GM06990 (cell line): ENCODE results near the gene IQSEC1.

Source experiments
- DNase-seq: peaks from one replicate; pipeline ENCODE4 v3.0.0-alpha.2; 2011; ENCODE audit not compliant: insufficient read length; ENCODE audit errors: extremely low read depth
- H3K27me3 ChIP-seq: replicated peaks from 2 replicates; pipeline ENCODE4 v1.6.0; 2011; ENCODE audit warnings: low read length; ENCODE audit not compliant: control insufficient read depth, insufficient read depth
- H3K36me3 ChIP-seq: 2 replicates; pipeline ENCODE4 v1.5.1; 2011; ENCODE audit warnings: low read length; ENCODE audit not compliant: control insufficient read depth, insufficient read depth
- H3K4me3 ChIP-seq: replicated peaks from 2 replicates; pipeline ENCODE4 v1.5.1; 2011; ENCODE audit warnings: low read depth, mild to moderate bottlenecking, control low read depth, low read length
- TF ChIP-seq, protein P1 (sequence below): IDR thresholded peaks from 2 replicates; pipeline ENCODE4 v1.5.1; 2011; ENCODE audit warnings: low read length, control low read depth, mild to moderate bottlenecking, inconsistent platforms; ENCODE audit not compliant: insufficient read depth, poor library complexity, severe bottlenecking

IQSEC1 gene

DNA sequence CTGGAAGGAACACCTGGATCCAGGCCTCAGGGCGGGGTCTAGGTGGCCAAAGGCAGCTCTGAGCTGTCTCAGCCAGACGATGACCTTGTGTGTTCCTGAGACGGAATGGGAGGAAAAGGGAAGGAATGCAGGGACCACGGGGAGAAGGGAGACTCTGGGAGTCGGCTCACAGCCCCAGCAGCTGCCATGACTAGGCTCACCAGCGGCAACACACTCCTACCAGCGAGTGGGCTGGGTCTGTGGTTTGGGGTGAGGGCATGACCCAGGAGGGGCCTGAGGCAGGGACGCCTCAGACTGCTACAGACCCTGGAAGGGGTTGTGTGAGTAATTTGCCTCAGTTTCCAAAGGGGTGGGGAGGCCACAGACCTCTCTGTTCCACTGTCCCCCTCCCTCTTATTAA lies 19.8 kb downstream of the IQSEC1 start:
- Histone ChIP-seq H3K27me3 (no peaks in the 10 kb centered on the region), H3K36me3 (no peaks in the 10 kb centered on the region), H3K4me3 (no peak overlapping the region)
- no peak for DNase-seq
- TF ChIP-seq, protein P1, sequence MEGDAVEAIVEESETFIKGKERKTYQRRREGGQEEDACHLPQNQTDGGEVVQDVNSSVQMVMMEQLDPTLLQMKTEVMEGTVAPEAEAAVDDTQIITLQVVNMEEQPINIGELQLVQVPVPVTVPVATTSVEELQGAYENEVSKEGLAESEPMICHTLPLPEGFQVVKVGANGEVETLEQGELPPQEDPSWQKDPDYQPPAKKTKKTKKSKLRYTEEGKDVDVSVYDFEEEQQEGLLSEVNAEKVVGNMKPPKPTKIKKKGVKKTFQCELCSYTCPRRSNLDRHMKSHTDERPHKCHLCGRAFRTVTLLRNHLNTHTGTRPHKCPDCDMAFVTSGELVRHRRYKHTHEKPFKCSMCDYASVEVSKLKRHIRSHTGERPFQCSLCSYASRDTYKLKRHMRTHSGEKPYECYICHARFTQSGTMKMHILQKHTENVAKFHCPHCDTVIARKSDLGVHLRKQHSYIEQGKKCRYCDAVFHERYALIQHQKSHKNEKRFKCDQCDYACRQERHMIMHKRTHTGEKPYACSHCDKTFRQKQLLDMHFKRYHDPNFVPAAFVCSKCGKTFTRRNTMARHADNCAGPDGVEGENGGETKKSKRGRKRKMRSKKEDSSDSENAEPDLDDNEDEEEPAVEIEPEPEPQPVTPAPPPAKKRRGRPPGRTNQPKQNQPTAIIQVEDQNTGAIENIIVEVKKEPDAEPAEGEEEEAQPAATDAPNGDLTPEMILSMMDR: no peak

DNA sequence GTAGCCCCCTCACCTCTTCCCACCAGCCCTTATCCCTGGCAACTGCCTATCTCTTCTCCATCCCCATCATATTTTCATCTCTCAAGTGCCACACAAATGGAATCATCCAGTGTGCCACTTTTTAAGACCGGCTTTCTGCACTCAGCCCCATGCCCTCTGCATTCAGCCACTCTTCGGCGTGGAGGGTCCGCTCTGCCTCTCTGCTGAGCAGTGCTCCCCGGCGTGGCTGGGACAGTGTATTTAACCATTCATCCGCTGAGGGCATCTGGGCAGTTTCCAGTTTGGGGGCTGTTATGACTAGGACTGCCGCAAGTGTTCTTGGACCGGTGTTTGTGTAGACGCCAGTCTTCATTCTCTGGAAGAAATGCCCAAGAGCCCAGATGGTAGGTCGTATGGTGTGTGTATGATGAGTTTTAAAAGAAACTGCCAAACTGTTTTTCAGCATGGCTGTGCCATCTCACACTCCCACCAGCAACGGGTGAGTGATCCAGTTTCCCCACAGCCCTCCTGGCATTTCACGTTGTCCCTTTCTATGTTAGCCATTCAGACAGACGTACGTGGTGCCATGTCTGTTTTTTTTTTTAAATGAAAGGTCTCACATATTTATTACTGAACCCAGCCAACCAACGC lies 20.9 kb downstream of the IQSEC1 start:
- no peak for DNase-seq
- no peak overlapping the region for H3K4me3 ChIP-seq
- H3K36me3 ChIP-seq: no peaks in the 10 kb centered on the region
- TF ChIP-seq, protein P1: no peak
- H3K27me3 ChIP-seq: no peaks in the 10 kb centered on the region

DNA sequence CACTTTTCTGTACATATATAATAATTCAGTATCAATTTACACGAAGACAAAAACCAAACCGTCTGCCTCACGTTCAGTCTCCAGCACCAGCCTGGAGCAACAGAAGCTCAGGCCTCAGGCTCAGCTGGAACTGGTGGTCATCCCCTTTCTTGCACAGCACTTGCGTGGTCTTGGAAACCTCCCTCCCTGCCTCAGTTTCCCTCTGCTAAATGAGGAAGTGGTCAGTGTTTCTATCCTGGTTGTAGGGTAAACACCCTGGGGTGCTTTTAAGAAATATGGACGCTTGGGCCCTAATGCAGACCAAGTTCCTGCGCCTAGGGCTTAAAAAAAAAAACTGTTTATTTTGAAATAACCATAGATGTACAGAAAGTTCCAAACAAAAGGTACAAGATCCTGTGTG lies 21.6 kb downstream of the IQSEC1 start:
- Histone ChIP-seq H3K4me3 (no peak overlapping the region), H3K27me3 (no peaks in the 10 kb centered on the region), H3K36me3 (no peaks in the 10 kb centered on the region)
- no peak for DNase-seq
- TF ChIP-seq, protein P1: no peak

DNA sequence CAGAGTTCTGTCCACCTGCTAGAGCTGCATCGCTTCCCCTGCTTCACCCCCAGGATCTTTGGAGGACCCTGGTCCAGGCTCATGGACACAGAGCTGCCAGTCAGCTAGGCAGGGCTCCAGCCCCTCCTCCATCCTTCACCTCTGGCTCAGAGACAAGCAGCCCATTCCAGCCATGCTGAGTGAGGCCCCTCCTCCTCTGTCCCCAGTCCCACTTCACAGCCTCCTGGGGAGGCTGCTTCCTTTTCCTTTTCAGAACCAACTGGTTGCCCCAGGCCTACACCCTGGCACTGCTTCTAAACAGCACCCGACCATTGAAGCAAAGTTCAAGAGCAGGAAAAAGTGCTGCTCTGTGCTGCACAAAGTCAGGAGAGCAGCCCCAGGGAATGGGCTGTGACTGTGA lies 22.2 kb downstream of the IQSEC1 start:
- TF ChIP-seq, protein P1: no peak
- H3K27me3 ChIP-seq: no peaks in the 10 kb centered on the region
- no peaks in the 10 kb centered on the region for H3K36me3 ChIP-seq
- no peak for DNase-seq
- H3K4me3 ChIP-seq: no peak overlapping the region

DNA sequence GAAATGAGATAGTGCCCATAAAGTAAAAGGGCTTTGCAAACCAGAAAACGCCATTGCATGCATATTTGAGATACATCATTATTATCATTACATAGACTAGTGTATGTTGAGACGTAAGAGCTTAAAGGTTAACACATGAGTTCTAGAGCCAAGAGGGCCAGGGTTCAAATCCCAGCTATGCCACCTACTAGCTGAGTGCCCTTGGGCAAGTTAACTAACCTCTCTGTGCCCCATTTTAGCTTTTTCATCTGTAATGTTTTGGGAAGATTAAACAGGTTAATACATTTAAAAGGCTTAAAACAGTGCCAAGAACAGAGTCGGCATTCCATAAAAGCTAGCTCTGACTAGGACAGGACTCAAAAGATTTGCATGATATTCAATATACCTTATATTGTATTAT lies 22.8 kb downstream of the IQSEC1 start:
- H3K36me3 ChIP-seq: no peaks in the 10 kb centered on the region
- TF ChIP-seq, protein P1: no peak
- no peak for DNase-seq
- no peaks in the 10 kb centered on the region for H3K27me3 ChIP-seq
- no peak overlapping the region for H3K4me3 ChIP-seq

DNA sequence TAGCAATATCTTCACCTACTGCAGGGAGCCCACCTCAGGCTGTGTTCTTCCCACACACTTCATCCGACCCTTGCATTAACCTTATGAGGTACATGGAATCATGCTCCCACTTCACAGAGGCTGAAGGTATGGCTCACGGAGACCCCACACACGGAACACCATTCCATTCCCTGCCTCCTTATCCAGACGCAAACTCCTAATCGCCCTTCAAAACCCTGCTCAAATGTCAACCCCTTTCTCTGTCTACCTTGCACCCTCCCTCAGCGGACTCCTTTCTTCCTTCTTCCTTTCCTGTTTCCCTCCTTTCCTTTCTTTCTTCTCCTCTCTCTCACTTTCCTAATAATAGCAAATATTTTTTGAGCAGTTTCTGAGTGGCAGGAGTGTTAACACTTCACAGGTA lies 23.8 kb downstream of the IQSEC1 start:
- TF ChIP-seq, protein P1: no peak
- H3K27me3 ChIP-seq: no peaks in the 10 kb centered on the region
- no peak for DNase-seq

More for the DNA sequence above, 23.8 kb downstream of the IQSEC1 start:
- Histone ChIP-seq H3K36me3 (no peaks in the 10 kb centered on the region), H3K4me3 (no peak overlapping the region)
